Body of pancreas (tissue), 4 donors: ENCODE data around the gene CYFIP2. TPM values are rescaled to one million over a fixed set of nuclear protein-coding genes. Genes with fewer than 3 reads are reported as not detected.

ENCODE experiments used
- ATAC-seq: fragments of 150-250 bp; one replicate; pipeline ENCODE4 v1.9.1; 2016
- DNase-seq, 4 donors: peaks; one replicate each; pipeline ENCODE4 v3.0.0-alpha.2; 2019
- H3K27ac ChIP-seq, 4 donors: fragments of 200-600 bp; sonication (generic); 1 replicate in 3 of 4; 2 replicates in 1 of 4; pipeline versions ENCODE4 v1.5.1 to v1.6.1; 2016 to 2019; ENCODE audit warnings: mild to moderate bottlenecking in 1 of 4, mixed read lengths in 1 of 4, moderate library complexity in 1 of 4
- H3K27me3 ChIP-seq, 2 donors: fragments of 200-600 bp; sonication (generic); one replicate each; pipeline ENCODE4 v1.6.0; 2016; ENCODE audit warnings: mild to moderate bottlenecking in 1 of 2
- H3K36me3 ChIP-seq, 2 donors: fragments of 200-600 bp; sonication (generic); replicated peaks in 1 of 2; 2 replicates each; pipeline ENCODE4 v1.5.1; 2016; ENCODE audit warnings: low read depth in 2 of 2; ENCODE audit not compliant: insufficient read depth in 1 of 2
- H3K4me1 ChIP-seq: fragments of 200-600 bp; sonication (generic); one replicate; pipeline ENCODE4 v1.6.0; 2016
- H3K4me3 ChIP-seq, 2 donors: fragments of 200-600 bp; sonication (generic); 1 replicate in 1 of 2; 2 replicates in 1 of 2; pipeline ENCODE4 v1.5.1; 2016 to 2019
- H3K9me3 ChIP-seq, 3 donors: fragments of 200-600 bp; sonication (generic); 1 replicate in 2 of 3; 2 replicates in 1 of 3; pipeline ENCODE4 v1.5.1; 2016
- CTCF ChIP-seq, 7 experiments: fragments of 450-650 bp in 4 of 7; fragments of 200-600 bp in 3 of 7; sonication (generic) in 3 of 7; IDR thresholded peaks; one replicate each; pipeline ENCODE4 v1.5.1; 2016 to 2019; ENCODE audit warnings: antibody characterized with exemption in 7 of 7
- POLR2A ChIP-seq, 3 donors: fragments of 450-650 bp; IDR thresholded peaks; one replicate each; pipeline ENCODE4 v1.6.1; 2016; ENCODE audit warnings: antibody characterized with exemption in 3 of 3, mild to moderate bottlenecking in 2 of 3
- WGBS, 2 donors: methylation state at CpG; one replicate each; pipeline ENCODE4 v1.1.5; 2017; 5-methylcytosine and 5-hydroxymethylcytosine counted together
- intact Hi-C: fragments of 100-400 bp; cut with DNase I; formaldehyde crosslinking; loops from one replicate; pipeline ENCODE4 v1.15.1; 2023
- total RNA-seq, 2 donors: library from RNA; depleted of rRNA; stranded (reverse); fragments of >200 nt; gene quantifications; one replicate each; pipeline ENCODE4 v1.1.0, GENCODE V29; 2016

Gene CYFIP2
- total RNA-seq, 2 donors from 2014 or later: 15.6 to 22.1 TPM

- Histone ChIP-seq H3K36me3 (no peaks in the 10 kb centered on the region), H3K27ac (no peak overlapping the region), H3K9me3 (no peaks in the 10 kb centered on the region), H3K4me1 (peaks cover 5% of the 10 kb centered on the region), H3K4me3 (no peak overlapping the region), H3K27me3 (no peaks in the 10 kb centered on the region)
- DNase-seq: no peak
- no peak for ATAC-seq
- WGBS, 2 donors: 78 to 86% methylated on average over 3 of the region's 3 CpGs
- TF ChIP-seq POLR2A (IDR thresholded peaks at IDR 0.05): no peak
- no peak for TF ChIP-seq CTCF (IDR thresholded peaks at IDR 0.05)
- intact Hi-C loops: no loop called here
Measured at GRCh38 chr5:157292599-157292998, 26.7 kb downstream of the CYFIP2 start.

GRCh38 chr5:157294407-157295091 lies 28.6 kb downstream of the CYFIP2 start:
- TF ChIP-seq CTCF (IDR thresholded peaks at IDR 0.05) (no peak), POLR2A (IDR thresholded peaks at IDR 0.05) (no peak)
- Histone ChIP-seq H3K4me1 (peaks cover 5% of the 10 kb centered on the region), H3K27ac (no peak overlapping the region), H3K9me3 (no peaks in the 10 kb centered on the region), H3K4me3 (no peak overlapping the region), H3K27me3 (no peaks in the 10 kb centered on the region), H3K36me3 (no peaks in the 10 kb centered on the region)
- intact Hi-C loops: no loop called here
- DNase-seq: no peak
- ATAC-seq: no peak
- 80 to 86% methylated on average over 7 of the region's 7 CpGs for WGBS, 2 donors

- TF ChIP-seq CTCF (IDR thresholded peaks at IDR 0.05) (no peak), POLR2A (IDR thresholded peaks at IDR 0.05) (no peak)
- Histone ChIP-seq H3K27ac (no peak overlapping the region), H3K27me3 (no peaks in the 10 kb centered on the region), H3K9me3 (no peaks in the 10 kb centered on the region), H3K4me3 (no peak overlapping the region), H3K36me3 (no peaks in the 10 kb centered on the region), H3K4me1 (peaks cover 5% of the 10 kb centered on the region)
- ATAC-seq: no peak
- 24 to 25% methylated on average over 1 of the region's 1 CpG for WGBS, 2 donors
- intact Hi-C loops: no loop called here
- DNase-seq: no peak
Measured at GRCh38 chr5:157295247-157295646, 29.3 kb downstream of the CYFIP2 start.

GRCh38 chr5:157300564-157300963 lies 34.6 kb downstream of the CYFIP2 start:
- DNase-seq: no peak
- TF ChIP-seq POLR2A (IDR thresholded peaks at IDR 0.05): no peak
- 80 to 85% methylated on average over 3 to 10 of the region's 10 CpGs for WGBS, 2 donors
- ATAC-seq: no peak
- no peaks in the 10 kb centered on the region for H3K36me3 ChIP-seq
- intact Hi-C loops: no loop called here
- no peaks in the 10 kb centered on the region for H3K9me3 ChIP-seq
- no peaks in the 10 kb centered on the region for H3K27me3 ChIP-seq
- no peaks in the 10 kb centered on the region for H3K4me1 ChIP-seq
- no peak overlapping the region for H3K4me3 ChIP-seq
- H3K27ac ChIP-seq: no peak overlapping the region

GRCh38 chr5:157301066-157301465 lies 35.1 kb downstream of the CYFIP2 start:
- intact Hi-C loops: no loop called here
- no peaks in the 10 kb centered on the region for H3K36me3 ChIP-seq
- H3K27ac ChIP-seq: no peak overlapping the region
- no peaks in the 10 kb centered on the region for H3K27me3 ChIP-seq
- H3K4me1 ChIP-seq: no peaks in the 10 kb centered on the region
- TF ChIP-seq POLR2A (IDR thresholded peaks at IDR 0.05): no peak
- no peak for DNase-seq
- H3K9me3 ChIP-seq: no peaks in the 10 kb centered on the region
- no peak overlapping the region for H3K4me3 ChIP-seq
- ATAC-seq: no peak

- intact Hi-C loops: no loop called here
- Histone ChIP-seq H3K9me3 (no peaks in the 10 kb centered on the region), H3K27ac (no peak overlapping the region), H3K36me3 (no peaks in the 10 kb centered on the region), H3K27me3 (no peaks in the 10 kb centered on the region), H3K4me1 (no peaks in the 10 kb centered on the region), H3K4me3 (no peak overlapping the region)
- TF ChIP-seq CTCF (IDR thresholded peaks at IDR 0.05) (no peak), POLR2A (IDR thresholded peaks at IDR 0.05) (no peak)
- WGBS, 2 donors: 77 to 87% methylated on average over 5 of the region's 5 CpGs
- ATAC-seq (no peak), DNase-seq (no peak)
Measured at GRCh38 chr5:157303023-157303422, 37.1 kb downstream of the CYFIP2 start.
